ENCODE results near the gene FAM83E.

Gene FAM83E

DNA sequence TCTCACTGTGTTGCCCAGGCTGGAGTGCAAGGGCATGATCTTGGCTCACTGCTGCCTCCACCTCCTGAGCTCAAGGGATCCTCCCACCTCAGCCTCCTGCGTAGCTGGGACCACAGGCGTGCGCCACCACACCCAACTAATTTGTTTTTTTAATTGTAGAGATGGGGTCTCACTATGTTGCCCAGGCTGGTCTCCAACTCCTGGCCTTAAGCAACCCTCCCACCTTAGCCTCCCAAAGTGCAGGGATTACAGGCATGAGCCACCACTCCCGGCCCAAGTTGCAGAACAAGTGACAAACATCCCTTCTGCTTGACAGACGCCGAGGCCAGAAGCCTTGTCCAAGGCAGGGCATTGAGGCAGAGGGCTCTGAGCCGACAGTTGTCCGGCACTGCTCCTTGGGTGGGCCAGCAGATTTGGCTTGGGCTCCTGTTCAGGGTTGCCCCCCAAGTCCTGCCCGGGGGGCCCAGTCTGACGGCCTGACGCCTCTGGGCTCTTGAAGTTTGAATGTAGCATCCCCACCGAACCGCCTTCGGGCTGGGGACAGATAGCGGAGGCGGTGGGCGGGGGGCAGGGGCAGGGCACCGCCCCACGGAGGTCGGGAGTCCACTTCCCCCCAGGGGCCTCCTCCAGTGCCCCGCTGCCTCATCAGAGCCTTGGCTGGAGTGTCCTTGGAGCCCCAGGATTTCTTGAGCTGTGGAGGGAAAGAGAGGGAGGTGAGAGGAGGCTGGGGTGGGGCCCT, 14.0 kb downstream of the FAM83E start:
- Histone ChIP-seq H3K9me3 (ENCODE audit: severe bottlenecking) (no peaks in the 10 kb centered on the region), H3K4me3 (ENCODE audit: severe bottlenecking) (no peak overlapping the region), H3K36me3 (ENCODE audit: low read depth) (no peaks in the 10 kb centered on the region), H3K27ac (ENCODE audit: poor library complexity, severe bottlenecking) (no peak overlapping the region), H3K27me3 (ENCODE audit: insufficient read depth, poor library complexity, severe bottlenecking) (no peaks in the 10 kb centered on the region), H3K4me1 (ENCODE audit: insufficient read depth, poor library complexity, severe bottlenecking) (no peaks in the 10 kb centered on the region)
- TF ChIP-seq, protein P1, sequence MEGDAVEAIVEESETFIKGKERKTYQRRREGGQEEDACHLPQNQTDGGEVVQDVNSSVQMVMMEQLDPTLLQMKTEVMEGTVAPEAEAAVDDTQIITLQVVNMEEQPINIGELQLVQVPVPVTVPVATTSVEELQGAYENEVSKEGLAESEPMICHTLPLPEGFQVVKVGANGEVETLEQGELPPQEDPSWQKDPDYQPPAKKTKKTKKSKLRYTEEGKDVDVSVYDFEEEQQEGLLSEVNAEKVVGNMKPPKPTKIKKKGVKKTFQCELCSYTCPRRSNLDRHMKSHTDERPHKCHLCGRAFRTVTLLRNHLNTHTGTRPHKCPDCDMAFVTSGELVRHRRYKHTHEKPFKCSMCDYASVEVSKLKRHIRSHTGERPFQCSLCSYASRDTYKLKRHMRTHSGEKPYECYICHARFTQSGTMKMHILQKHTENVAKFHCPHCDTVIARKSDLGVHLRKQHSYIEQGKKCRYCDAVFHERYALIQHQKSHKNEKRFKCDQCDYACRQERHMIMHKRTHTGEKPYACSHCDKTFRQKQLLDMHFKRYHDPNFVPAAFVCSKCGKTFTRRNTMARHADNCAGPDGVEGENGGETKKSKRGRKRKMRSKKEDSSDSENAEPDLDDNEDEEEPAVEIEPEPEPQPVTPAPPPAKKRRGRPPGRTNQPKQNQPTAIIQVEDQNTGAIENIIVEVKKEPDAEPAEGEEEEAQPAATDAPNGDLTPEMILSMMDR (IDR thresholded peaks at IDR 0.05; ENCODE audit: poor library complexity, severe bottlenecking) = no peak
- DNase-seq (ENCODE audit: low spot score) = no peak
- ATAC-seq (ENCODE audit: low read depth) = no peak

DNA sequence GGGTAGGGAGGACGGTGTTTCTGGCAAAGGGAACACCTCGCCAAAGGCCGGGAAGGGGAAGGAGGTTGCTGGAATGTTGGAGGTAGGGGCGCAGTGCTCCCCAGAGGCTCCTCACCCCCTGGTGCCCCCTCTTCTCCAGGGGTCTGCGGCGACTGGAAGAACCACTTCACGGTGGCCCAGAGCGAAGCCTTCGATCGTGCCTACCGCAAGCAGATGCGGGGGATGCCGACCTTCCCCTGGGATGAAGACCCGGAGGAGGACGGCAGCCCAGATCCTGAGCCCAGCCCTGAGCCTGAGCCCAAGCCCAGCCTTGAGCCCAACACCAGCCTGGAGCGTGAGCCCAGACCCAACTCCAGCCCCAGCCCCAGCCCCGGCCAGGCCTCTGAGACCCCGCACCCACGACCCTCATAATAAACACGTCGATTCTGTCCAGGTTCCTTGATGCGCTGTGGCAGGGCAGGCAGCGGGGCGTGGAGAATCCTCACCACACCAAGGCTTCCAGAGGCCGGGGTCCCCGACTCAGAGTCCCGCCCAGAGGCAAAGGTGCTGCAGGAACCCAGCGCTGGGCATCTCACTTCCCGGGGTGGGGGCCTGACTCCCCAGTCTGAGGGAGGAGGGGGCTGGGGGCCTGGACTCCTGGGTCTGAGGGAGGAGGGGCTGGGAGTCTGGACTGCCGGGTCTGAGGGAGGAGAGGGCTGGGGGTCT, 15.7 kb downstream of the FAM83E start:
- ATAC-seq (ENCODE audit: low read depth) (no peak), DNase-seq (ENCODE audit: low spot score) (no peak)
- Histone ChIP-seq H3K4me1 (ENCODE audit: insufficient read depth, poor library complexity, severe bottlenecking) (no peaks in the 10 kb centered on the region), H3K36me3 (ENCODE audit: low read depth) (no peaks in the 10 kb centered on the region), H3K27ac (ENCODE audit: poor library complexity, severe bottlenecking) (no peak overlapping the region), H3K27me3 (ENCODE audit: insufficient read depth, poor library complexity, severe bottlenecking) (no peaks in the 10 kb centered on the region), H3K4me3 (ENCODE audit: severe bottlenecking) (no peak overlapping the region), H3K9me3 (ENCODE audit: severe bottlenecking) (no peaks in the 10 kb centered on the region)
- TF ChIP-seq, protein P1 (IDR thresholded peaks at IDR 0.05; ENCODE audit: poor library complexity, severe bottlenecking) = no peak

DNA sequence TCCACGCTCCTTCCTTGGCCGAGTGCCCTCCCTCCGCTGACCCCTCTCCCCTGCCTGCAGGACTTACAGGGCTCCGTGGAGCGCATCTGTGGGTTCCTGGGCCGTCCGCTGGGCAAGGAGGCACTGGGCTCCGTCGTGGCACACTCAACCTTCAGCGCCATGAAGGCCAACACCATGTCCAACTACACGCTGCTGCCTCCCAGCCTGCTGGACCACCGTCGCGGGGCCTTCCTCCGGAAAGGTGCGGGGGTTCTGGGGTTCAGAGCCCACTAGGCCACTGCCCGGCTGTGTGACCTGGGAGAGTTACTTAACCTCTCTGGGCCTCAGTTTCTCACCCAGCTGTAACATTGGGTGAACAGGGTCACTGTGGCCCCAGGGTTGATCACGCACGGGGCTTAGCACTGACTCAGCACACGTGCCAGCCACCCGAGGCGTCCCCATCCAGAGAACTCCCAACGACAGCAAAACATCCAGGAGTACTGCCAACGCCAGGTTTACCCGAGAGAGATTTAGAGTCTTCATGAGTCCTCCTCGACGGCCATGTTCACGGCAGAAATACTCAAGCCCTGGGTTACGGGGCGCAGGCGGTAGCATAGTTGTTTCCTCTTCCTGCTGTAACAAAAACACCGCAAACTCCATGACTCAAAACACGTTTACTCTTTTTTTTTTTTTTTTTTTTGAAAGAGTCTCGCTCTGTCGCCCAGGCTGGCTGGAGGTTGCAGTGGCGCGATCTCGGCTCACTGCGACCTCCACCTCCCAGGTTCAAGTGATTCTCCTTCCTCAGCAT, 18.0 kb downstream of the FAM83E start:
- Histone ChIP-seq H3K4me1 (ENCODE audit: insufficient read depth, poor library complexity, severe bottlenecking) (no peaks in the 10 kb centered on the region), H3K27me3 (ENCODE audit: insufficient read depth, poor library complexity, severe bottlenecking) (no peaks in the 10 kb centered on the region), H3K27ac (ENCODE audit: poor library complexity, severe bottlenecking) (no peak overlapping the region), H3K36me3 (ENCODE audit: low read depth) (no peaks in the 10 kb centered on the region), H3K4me3 (ENCODE audit: severe bottlenecking) (no peak overlapping the region), H3K9me3 (ENCODE audit: severe bottlenecking) (no peaks in the 10 kb centered on the region)
- ATAC-seq (ENCODE audit: low read depth) (no peak), DNase-seq (ENCODE audit: low spot score) (no peak)
- TF ChIP-seq, protein P1 (IDR thresholded peaks at IDR 0.05; ENCODE audit: poor library complexity, severe bottlenecking) = no peak

DNA sequence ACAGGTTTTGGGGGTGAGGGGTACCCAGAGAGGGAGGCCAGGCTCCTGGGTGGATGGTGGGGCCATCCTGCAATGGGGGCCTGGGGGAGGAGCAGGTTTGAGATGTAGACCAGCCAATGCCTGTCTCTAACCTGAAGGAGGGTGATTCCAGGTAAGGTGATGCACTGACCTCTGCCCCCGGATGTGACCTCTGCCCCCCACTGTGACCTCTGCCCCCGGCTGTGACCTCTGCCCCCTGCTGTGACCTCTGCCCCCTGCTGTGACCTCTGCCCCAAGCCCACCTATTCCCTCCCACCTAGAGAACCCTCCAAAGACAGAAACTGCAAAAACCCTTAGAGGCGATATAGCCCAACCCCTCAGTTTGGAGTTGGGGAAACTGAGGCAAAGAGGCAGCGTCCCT, 18.6 kb downstream of the FAM83E start:
- Histone ChIP-seq H3K9me3 (ENCODE audit: severe bottlenecking) (no peaks in the 10 kb centered on the region), H3K36me3 (ENCODE audit: low read depth) (no peaks in the 10 kb centered on the region), H3K4me3 (ENCODE audit: severe bottlenecking) (no peak overlapping the region), H3K27me3 (ENCODE audit: insufficient read depth, poor library complexity, severe bottlenecking) (no peaks in the 10 kb centered on the region), H3K27ac (ENCODE audit: poor library complexity, severe bottlenecking) (no peak overlapping the region), H3K4me1 (ENCODE audit: insufficient read depth, poor library complexity, severe bottlenecking) (no peaks in the 10 kb centered on the region)
- no peak for ATAC-seq (ENCODE audit: low read depth)
- TF ChIP-seq, protein P1 (IDR thresholded peaks at IDR 0.05; ENCODE audit: poor library complexity, severe bottlenecking) = no peak
- DNase-seq (ENCODE audit: low spot score) = no peak

All from RWPE2 (cell line).